IPS-15b (cell line): ENCODE results near the gene EPN2.
"Not testable (repeated sequence)": the region's sequence is repeated elsewhere in the genome, so short reads cannot be mapped to it uniquely, and the experiment has no call there.

Source experiments
- H3K27me3 ChIP-seq: one replicate; pipeline ENCODE4 v1.6.1; 2013; ENCODE audit warnings: low read length; ENCODE audit not compliant: control insufficient read depth, insufficient read depth
- H3K36me3 ChIP-seq: one replicate; pipeline ENCODE4 v1.6.1; 2013; ENCODE audit warnings: low read length; ENCODE audit not compliant: control insufficient read depth, insufficient read depth
- H3K4me1 ChIP-seq: one replicate; pipeline ENCODE4 v1.6.1; 2013; ENCODE audit warnings: mild to moderate bottlenecking, low read length; ENCODE audit not compliant: control insufficient read depth, insufficient read depth
- H3K4me3 ChIP-seq: one replicate; pipeline ENCODE4 v1.5.1; 2013; ENCODE audit warnings: low read depth, low read length
- H3K9ac ChIP-seq: one replicate; pipeline ENCODE4 v1.6.1; 2013; ENCODE audit warnings: low read depth, mild to moderate bottlenecking, low read length
- H3K9me3 ChIP-seq: one replicate; pipeline ENCODE4 v1.6.1; 2013; ENCODE audit warnings: mild to moderate bottlenecking, low read length; ENCODE audit not compliant: control insufficient read depth, insufficient read depth

Gene EPN2

DNA sequence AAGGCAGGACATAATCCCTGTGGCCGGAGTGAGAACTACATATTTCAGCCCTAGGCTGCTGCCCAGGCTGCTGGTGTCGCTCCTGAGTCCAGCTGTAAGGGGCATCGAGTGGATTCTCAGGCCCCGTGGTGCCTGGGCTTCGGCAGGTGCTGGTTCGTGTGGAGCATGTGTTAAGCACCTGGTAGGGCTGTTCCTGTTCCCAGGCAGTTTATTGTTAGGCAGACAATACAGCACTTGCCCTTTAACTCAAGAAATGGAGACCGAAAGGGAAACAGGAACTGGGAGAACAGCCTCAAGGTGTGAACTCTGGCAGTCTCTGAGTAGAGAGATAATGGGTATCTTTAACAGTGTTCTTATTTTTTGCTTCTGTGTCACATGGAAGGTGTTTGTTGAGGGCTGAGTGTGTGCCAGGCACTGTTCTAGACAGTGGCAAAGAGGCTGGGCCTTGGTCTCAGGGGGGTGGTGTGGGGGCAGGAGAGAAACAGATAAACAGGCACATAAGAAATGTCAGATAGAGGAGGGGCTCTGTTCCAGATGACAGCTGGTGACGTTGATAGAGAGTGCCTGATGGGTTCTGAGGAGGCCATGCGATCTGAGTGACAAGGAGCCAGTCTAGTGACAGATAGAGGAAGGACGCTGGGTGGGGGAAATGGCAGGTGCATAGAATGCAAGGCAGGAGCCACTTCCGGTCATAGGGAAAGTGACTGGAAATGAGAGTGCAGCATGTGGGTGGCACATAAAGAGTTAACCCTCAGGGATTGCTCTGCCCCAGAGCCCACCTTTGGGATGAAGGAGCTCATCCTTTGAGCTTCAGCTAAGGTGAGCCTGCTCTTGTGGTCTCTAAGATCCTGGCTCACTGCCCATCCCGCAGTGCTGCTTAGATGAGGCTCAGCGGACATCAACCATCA, 33.8 kb downstream of the EPN2 start:
- peaks cover 7% of the 10 kb centered on the region for H3K36me3 ChIP-seq
- H3K9me3 ChIP-seq: no peaks in the 10 kb centered on the region
- H3K4me1 ChIP-seq: no peaks in the 10 kb centered on the region
- no peak overlapping the region for H3K9ac ChIP-seq
- no peaks in the 10 kb centered on the region for H3K27me3 ChIP-seq
- H3K4me3 ChIP-seq: no peak overlapping the region

- no peaks in the 10 kb centered on the region for H3K27me3 ChIP-seq
- no peak overlapping the region for H3K4me3 ChIP-seq
- H3K36me3 ChIP-seq: peaks cover 7% of the 10 kb centered on the region
- no peaks in the 10 kb centered on the region for H3K4me1 ChIP-seq
- no peak overlapping the region for H3K9ac ChIP-seq
- H3K9me3 ChIP-seq: no peaks in the 10 kb centered on the region
Measured at GRCh38 chr17:19271780-19272357, 34.7 kb downstream of the EPN2 start.

DNA sequence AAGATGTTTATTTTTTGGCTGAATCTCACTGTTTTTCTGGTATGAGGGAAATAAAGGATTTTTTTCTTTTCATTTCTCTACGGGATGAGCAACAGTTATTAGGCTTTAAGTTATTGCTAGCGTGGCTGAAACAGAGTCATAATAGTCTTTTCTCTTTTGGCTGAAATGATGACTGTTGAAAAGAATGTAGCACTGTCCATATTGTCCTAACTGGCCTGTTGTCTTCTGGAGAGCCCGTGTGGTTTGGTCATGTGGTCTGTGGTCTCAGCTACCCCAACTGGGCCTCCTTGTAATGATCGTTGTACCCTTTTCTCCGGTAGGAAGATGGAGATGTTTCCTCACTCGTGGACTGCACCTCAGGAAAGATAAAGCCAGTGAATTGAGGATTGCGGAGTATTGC, 36.6 kb downstream of the EPN2 start:
- H3K9me3 ChIP-seq: no peaks in the 10 kb centered on the region
- no peaks in the 10 kb centered on the region for H3K4me1 ChIP-seq
- H3K36me3 ChIP-seq: peaks cover 7% of the 10 kb centered on the region
- H3K4me3 ChIP-seq: no peak overlapping the region
- no peaks in the 10 kb centered on the region for H3K27me3 ChIP-seq
- no peak overlapping the region for H3K9ac ChIP-seq

DNA sequence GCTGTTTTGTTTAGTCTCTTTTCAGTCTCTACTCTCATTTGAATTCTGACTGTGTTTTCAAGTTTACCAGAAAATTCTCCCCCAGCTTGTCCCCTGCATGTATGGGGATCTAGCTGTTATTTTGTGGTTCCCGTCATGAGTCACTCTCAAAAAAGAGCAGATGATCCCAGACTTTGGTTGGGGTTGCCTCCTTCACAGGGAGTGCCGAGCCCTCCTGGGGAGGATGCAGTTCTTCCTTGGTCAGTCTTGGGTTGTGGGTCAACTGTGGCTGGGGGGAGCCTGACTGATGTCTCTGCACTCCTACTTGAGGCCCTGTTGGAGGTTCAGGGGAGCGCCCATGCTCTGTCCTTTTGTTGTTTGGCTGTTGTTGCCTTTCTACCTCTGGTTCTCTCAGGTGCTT, 37.7 kb downstream of the EPN2 start:
- Histone ChIP-seq H3K4me1 (no peaks in the 10 kb centered on the region), H3K36me3 (peaks cover 7% of the 10 kb centered on the region), H3K9ac (no peak overlapping the region), H3K9me3 (no peaks in the 10 kb centered on the region), H3K4me3 (no peak overlapping the region), H3K27me3 (no peaks in the 10 kb centered on the region)

- H3K9ac ChIP-seq: no peak overlapping the region
- no peaks in the 10 kb centered on the region for H3K9me3 ChIP-seq
- H3K27me3 ChIP-seq: no peaks in the 10 kb centered on the region
- H3K4me3 ChIP-seq: no peak overlapping the region
- peaks cover 7% of the 10 kb centered on the region for H3K36me3 ChIP-seq
- H3K4me1 ChIP-seq: no peaks in the 10 kb centered on the region
Measured at GRCh38 chr17:19275457-19276127, 38.4 kb downstream of the EPN2 start.

DNA sequence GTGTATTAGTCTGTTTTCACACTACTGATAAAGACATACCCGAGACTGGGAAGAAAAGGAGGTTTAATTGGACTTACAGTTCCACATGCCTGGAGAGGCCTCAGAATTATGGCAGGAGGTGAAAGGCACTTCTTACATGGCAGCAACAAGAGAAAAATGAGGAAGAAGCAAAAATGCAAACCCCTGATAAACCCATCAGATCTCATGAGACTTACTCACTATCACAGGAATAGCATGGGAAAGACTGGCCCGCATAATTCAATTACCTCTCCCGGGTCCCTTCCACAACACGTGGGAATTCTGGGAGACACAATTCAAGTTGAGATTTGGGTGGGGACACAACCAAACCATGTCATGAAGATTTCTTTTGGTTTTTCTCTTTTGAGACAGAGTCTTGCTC, 41.1 kb downstream of the EPN2 start:
- H3K4me3 ChIP-seq, H3K4me1 ChIP-seq, H3K9ac ChIP-seq, H3K27me3 ChIP-seq, H3K9me3 ChIP-seq: not testable (repeated sequence)
- peaks cover 10% of the 10 kb centered on the region for H3K36me3 ChIP-seq

- H3K27me3 ChIP-seq: no peaks in the 10 kb centered on the region
- no peak overlapping the region for H3K4me3 ChIP-seq
- peaks cover 6% of the 10 kb centered on the region for H3K4me1 ChIP-seq
- H3K36me3 ChIP-seq: peaks cover 15% of the 10 kb centered on the region
- no peak overlapping the region for H3K9ac ChIP-seq
- H3K9me3 ChIP-seq: no peaks in the 10 kb centered on the region
Measured at GRCh38 chr17:19278729-19279128, 41.6 kb downstream of the EPN2 start.

- Histone ChIP-seq H3K4me1 (peaks cover 9% of the 10 kb centered on the region), H3K9ac (no peak overlapping the region), H3K4me3 (no peak overlapping the region), H3K36me3 (peaks cover 11% of the 10 kb centered on the region), H3K9me3 (no peaks in the 10 kb centered on the region), H3K27me3 (no peaks in the 10 kb centered on the region)
Measured at GRCh38 chr17:19281161-19281560, 44.0 kb downstream of the EPN2 start.

- no peak overlapping the region for H3K9ac ChIP-seq
Measured at GRCh38 chr17:19284005-19284959, 47.1 kb downstream of the EPN2 start.

DNA sequence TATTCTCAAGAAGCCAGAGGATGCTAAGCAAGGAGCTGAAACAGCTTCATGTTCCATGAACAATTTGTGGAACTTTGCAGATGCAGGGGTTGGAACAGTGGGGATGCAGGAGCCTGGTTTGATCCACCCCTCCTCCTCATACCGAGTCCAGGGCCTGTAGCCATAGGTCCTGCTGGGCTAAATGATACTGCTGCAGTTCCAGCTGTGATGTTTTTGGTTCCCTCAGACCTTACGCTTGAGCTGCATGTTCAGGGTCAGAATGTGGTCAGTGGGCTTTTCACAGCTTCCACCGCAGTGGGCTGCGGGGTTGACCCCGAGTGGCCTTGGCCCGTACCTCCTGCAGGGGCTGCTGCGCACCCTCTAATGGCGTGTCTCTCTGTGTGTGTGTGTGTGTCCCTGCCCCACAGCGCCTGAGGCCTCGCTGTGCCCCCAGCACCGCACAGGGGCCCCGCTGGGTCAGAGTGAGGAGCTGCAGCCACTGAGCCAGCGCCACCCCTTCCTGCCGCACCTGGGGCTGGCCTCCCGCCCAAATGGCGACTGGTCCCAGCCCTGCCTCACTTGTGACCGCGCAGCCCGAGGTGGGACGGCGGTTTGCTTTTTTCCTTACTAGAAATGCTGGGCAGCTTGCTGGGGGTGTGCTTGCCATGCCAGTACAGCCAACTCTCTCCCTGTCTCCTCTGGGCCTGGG, 48.2 kb downstream of the EPN2 start:
- Histone ChIP-seq H3K4me1 (peaks cover 23% of the 10 kb centered on the region), H3K27me3 (no peaks in the 10 kb centered on the region), H3K4me3 (no peak overlapping the region), H3K36me3 (peaks cover 11% of the 10 kb centered on the region), H3K9ac (no peak overlapping the region), H3K9me3 (no peaks in the 10 kb centered on the region)

More at GRCh38 chr17:19284005-19284959, 47.1 kb downstream of the EPN2 start:
- Histone ChIP-seq H3K4me3 (no peak overlapping the region), H3K4me1 (peaks cover 19% of the 10 kb centered on the region), H3K9me3 (no peaks in the 10 kb centered on the region), H3K36me3 (peaks cover 11% of the 10 kb centered on the region), H3K27me3 (no peaks in the 10 kb centered on the region)
